ENCODE results near the gene ETNK1. TPM values are rescaled to one million over a fixed set of nuclear protein-coding genes. Genes with fewer than 3 reads are reported as not detected.

The ETNK1 gene
- total RNA-seq, 1 experiment from 2014 or later, result 70.1 TPM

DNA sequence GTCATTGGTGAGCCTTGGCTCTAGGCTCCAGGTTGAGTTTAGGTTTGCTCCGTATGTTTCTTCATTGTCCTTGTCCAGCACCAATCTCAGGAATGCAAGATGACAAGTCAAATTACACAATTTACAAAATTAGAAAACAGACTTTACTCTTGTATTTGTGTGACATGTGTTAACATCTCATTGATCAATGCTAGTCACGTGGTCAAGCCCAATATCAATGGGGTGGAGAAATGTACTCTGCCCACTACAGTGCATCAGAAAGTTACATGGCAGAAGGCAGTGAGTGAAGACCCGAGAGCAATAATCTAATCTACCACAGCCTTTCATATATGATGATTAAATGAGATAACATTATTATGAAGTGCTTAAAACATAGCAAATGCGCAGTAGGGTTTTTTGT is 94.8 kb downstream of the ETNK1 start:
- no peak overlapping the region for H3K23ac ChIP-seq (ENCODE audit: insufficient read length, low read depth, low read length)
- no peak overlapping the region for H4K91ac ChIP-seq (ENCODE audit: insufficient read length, low read depth, low read length)
- H4K20me1 ChIP-seq (ENCODE audit: control insufficient read depth, insufficient read depth, insufficient read length), result no peaks in the 10 kb centered on the region
- no peak overlapping the region for H2BK20ac ChIP-seq (ENCODE audit: low read depth, low read length, poor library complexity, severe bottlenecking)
- no peaks in the 10 kb centered on the region for H3K27me3 Mint-ChIP-seq (ENCODE audit: low read depth)
- no peak overlapping the region for H3K27ac ChIP-seq (ENCODE audit: insufficient read length, low read depth, low read length)
- no peak overlapping the region for H3T11ph ChIP-seq (ENCODE audit: low read length)
- H3K56ac ChIP-seq (ENCODE audit: insufficient read length, low read depth, low read length), result no peak overlapping the region
- no CpG with 5 or more reads among the region's 4 CpGs for WGBS (ENCODE audit: extremely low coverage, insufficient read length, low lambda C conversion rate)
- no peak overlapping the region for H4K5ac ChIP-seq (ENCODE audit: insufficient read length, low read depth, low read length)
- no peak overlapping the region for H3K27ac Mint-ChIP-seq
- TF ChIP-seq, protein P1, sequence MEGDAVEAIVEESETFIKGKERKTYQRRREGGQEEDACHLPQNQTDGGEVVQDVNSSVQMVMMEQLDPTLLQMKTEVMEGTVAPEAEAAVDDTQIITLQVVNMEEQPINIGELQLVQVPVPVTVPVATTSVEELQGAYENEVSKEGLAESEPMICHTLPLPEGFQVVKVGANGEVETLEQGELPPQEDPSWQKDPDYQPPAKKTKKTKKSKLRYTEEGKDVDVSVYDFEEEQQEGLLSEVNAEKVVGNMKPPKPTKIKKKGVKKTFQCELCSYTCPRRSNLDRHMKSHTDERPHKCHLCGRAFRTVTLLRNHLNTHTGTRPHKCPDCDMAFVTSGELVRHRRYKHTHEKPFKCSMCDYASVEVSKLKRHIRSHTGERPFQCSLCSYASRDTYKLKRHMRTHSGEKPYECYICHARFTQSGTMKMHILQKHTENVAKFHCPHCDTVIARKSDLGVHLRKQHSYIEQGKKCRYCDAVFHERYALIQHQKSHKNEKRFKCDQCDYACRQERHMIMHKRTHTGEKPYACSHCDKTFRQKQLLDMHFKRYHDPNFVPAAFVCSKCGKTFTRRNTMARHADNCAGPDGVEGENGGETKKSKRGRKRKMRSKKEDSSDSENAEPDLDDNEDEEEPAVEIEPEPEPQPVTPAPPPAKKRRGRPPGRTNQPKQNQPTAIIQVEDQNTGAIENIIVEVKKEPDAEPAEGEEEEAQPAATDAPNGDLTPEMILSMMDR (conservative IDR thresholded peaks at IDR 0.05), result no peak
- 0 out of 7 replicates have a peak, but pooled peaks cover 0 to 4% (median 0%) of the 10 kb centered on the region in 3 experiments for H3K36me3 Mint-ChIP-seq (ENCODE audit: insufficient read depth in 1 of 3, low read depth in 3 of 3)
- H3K4me3 Mint-ChIP-seq, result no peak overlapping the region
- H3K79me2 ChIP-seq (ENCODE audit: insufficient read depth, low read length), result no peaks in the 10 kb centered on the region
- H3K4ac ChIP-seq (ENCODE audit: low read depth, low read length), result no peak overlapping the region
- no peak overlapping the region for H2BK5ac ChIP-seq (ENCODE audit: insufficient read length, low read length)
- no peak overlapping the region for H3K14ac ChIP-seq (ENCODE audit: insufficient read depth, low read length)
- 0 out of 4 replicates have a peak, but pooled peaks cover 3 to 6% of the 10 kb centered on the region in 2 experiments for H3K4me1 Mint-ChIP-seq
- no peaks in the 10 kb centered on the region for H3K23me2 ChIP-seq (ENCODE audit: insufficient read length, low read depth, low read length, poor library complexity, severe bottlenecking)
- H3K4me2 ChIP-seq (ENCODE audit: insufficient read depth, insufficient read length, low read length), result no peak overlapping the region
- H3K9me3 ChIP-seq (ENCODE audit: control insufficient read depth, low read depth, low read length), result no peaks in the 10 kb centered on the region
- no peak overlapping the region for H3K18ac ChIP-seq (ENCODE audit: insufficient read length, low read depth, low read length)
- H3K9me3 Mint-ChIP-seq, result no peaks in the 10 kb centered on the region
- H3K27me3 ChIP-seq (ENCODE audit: insufficient read depth, low read length), result no peaks in the 10 kb centered on the region
- H3K4me1 ChIP-seq (ENCODE audit: insufficient read depth, low read length), result no peaks in the 10 kb centered on the region
- no peak overlapping the region for H4K8ac ChIP-seq (replicated peaks; ENCODE audit: insufficient read length, low read depth, low read length)
- no peak overlapping the region for H3K9ac ChIP-seq (ENCODE audit: extremely low read depth, insufficient read length, low read length)
- H3K79me1 ChIP-seq (ENCODE audit: insufficient read depth, low read depth, low read length, poor library complexity, severe bottlenecking), result no peaks in the 10 kb centered on the region
- no peak overlapping the region for H2BK120ac ChIP-seq (ENCODE audit: low read depth, low read length, poor library complexity, severe bottlenecking)
- H2AK5ac ChIP-seq (ENCODE audit: insufficient read length, low read length), result no peak overlapping the region
- H2BK12ac ChIP-seq (ENCODE audit: insufficient read length, low read depth, low read length), result no peak overlapping the region
- no peak for DNase-seq
- H2BK15ac ChIP-seq (ENCODE audit: low read depth, low read length), result no peak overlapping the region
- H2AFZ ChIP-seq (ENCODE audit: low read length), result no peak overlapping the region
